Endothelial cell of umbilical vein (primary cell): ENCODE results near the gene MDP1. TPM values are rescaled to one million over a fixed set of nuclear protein-coding genes. Genes with fewer than 3 reads are reported as not detected.

ENCODE experiments used
- BruUV-seq: library from RNA; stranded (reverse); fragments of 400-500 nt; replicated peaks from 2 replicates; lab custom pipeline; 2021; lab: Mats Ljungman, UMichigan
- CTCF ChIA-PET: fragments of 300-600, 350-600 bp; sonication (Branson Sonifier 250); formaldehyde crosslinking; loops from one replicate; lab custom pipeline; 2021; ENCODE audit warnings: antibody characterized with exemption, inconsistent platforms; lab: Charles Lee
- POLR2A ChIA-PET: fragments of 300-600, 350-600 bp; sonication (Branson Sonifier 250); formaldehyde crosslinking; loops from one replicate; lab custom pipeline; 2021; ENCODE audit warnings: antibody characterized with exemption, inconsistent platforms; lab: Charles Lee
- DNase-seq: peaks from one replicate; pipeline ENCODE4 v3.0.0-alpha.2; 2011; ENCODE audit warnings: low read depth, low spot score
- FAIRE-seq: peaks from 2 replicates; lab custom pipeline; 2011; peaks lifted over from hg19 to GRCh38; lab: Jason Lieb, UNC
- H2AFZ ChIP-seq: 2 replicates; pipeline ENCODE4 v1.6.0; 2012; ENCODE audit warnings: low read depth, low read length, control low read depth, inconsistent platforms
- H3K27ac ChIP-seq: 2 replicates; pipeline ENCODE4 v1.5.1; 2011; ENCODE audit warnings: low read depth, mild to moderate bottlenecking, control low read depth, low read length, moderate library complexity; ENCODE audit not compliant: insufficient read depth
- H3K27me3 ChIP-seq, 2 experiments: 2 replicates each; pipeline versions ENCODE4 v1.6.0 to v1.6.1; 2011; ENCODE audit warnings: low read length in 2 of 2, mixed read lengths in 1 of 2; ENCODE audit not compliant: control insufficient read depth in 2 of 2, insufficient read depth in 2 of 2
- H3K36me3 ChIP-seq, 2 experiments: 2 replicates in 1 of 2; 3 replicates in 1 of 2; pipeline ENCODE4 v1.5.1; 2011; ENCODE audit warnings: low read length in 2 of 2, mild to moderate bottlenecking in 1 of 2, moderate library complexity in 1 of 2; ENCODE audit not compliant: control insufficient read depth in 2 of 2, insufficient read depth in 2 of 2; ENCODE audit errors: extremely low read depth in 1 of 2
- H3K4me1 ChIP-seq: 3 replicates; pipeline ENCODE4 v1.5.1; 2011; ENCODE audit warnings: mild to moderate bottlenecking, low read length; ENCODE audit not compliant: control insufficient read depth, insufficient read depth; ENCODE audit errors: extremely low read depth
- H3K4me2 ChIP-seq: 2 replicates; pipeline ENCODE4 v1.6.1; 2011; ENCODE audit warnings: low read length, control low read depth, mixed read lengths; ENCODE audit not compliant: insufficient read depth
- H3K4me3 ChIP-seq, 3 experiments: fragments of 200-600 bp in 1 of 3; sonication (generic), shearing (Covaris generic) in 1 of 3; replicated peaks in 1 of 3; 2 replicates each; pipeline ENCODE4 v1.5.1; 2011 to 2016; ENCODE audit warnings: control low read depth in 3 of 3, low read length in 3 of 3, mild to moderate bottlenecking in 2 of 3, inconsistent platforms in 1 of 3, low read depth in 1 of 3, moderate library complexity in 1 of 3; ENCODE audit not compliant: insufficient read depth in 1 of 3
- H3K79me2 ChIP-seq: 2 replicates; pipeline ENCODE4 v1.6.0; 2012; ENCODE audit warnings: low read length, inconsistent platforms; ENCODE audit not compliant: control insufficient read depth, insufficient read depth
- H3K9ac ChIP-seq: replicated peaks from 2 replicates; pipeline ENCODE3; 2011; ENCODE audit warnings: low read length, control low read depth; ENCODE audit not compliant: insufficient read depth; ENCODE audit errors: extremely low read depth
- H3K9me1 ChIP-seq: replicated peaks from 3 replicates; pipeline ENCODE4 v1.6.0; 2011; ENCODE audit warnings: mild to moderate bottlenecking, low read length; ENCODE audit not compliant: control insufficient read depth, insufficient read depth; ENCODE audit errors: extremely low read depth
- H3K9me3 ChIP-seq: replicated peaks from 2 replicates; pipeline ENCODE4 v1.5.1; 2012; ENCODE audit warnings: low read length, inconsistent platforms; ENCODE audit not compliant: control insufficient read depth, insufficient read depth
- H4K20me1 ChIP-seq: replicated peaks from 2 replicates; pipeline ENCODE3; 2011; ENCODE audit warnings: mild to moderate bottlenecking, low read length; ENCODE audit not compliant: control insufficient read depth, insufficient read depth; ENCODE audit errors: extremely low read depth
- EZH2 ChIP-seq: IDR thresholded peaks from 2 replicates; pipeline ENCODE4 v1.6.1; 2012; ENCODE audit warnings: borderline replicate concordance, low read depth, mild to moderate bottlenecking, moderate library complexity, low read length, inconsistent platforms; ENCODE audit not compliant: severe bottlenecking
- FOS ChIP-seq: IDR thresholded peaks from 2 replicates; pipeline ENCODE4 v1.6.1; 2011; ENCODE audit warnings: mild to moderate bottlenecking, low read length, moderate library complexity, borderline replicate concordance; ENCODE audit not compliant: insufficient read depth
- GATA2 ChIP-seq: IDR thresholded peaks from 2 replicates; pipeline ENCODE4 v1.7.0; 2011; ENCODE audit warnings: low read depth, mild to moderate bottlenecking, moderate library complexity, mixed read lengths, low read length; ENCODE audit not compliant: insufficient read length, insufficient read depth
- JUN ChIP-seq: IDR thresholded peaks from 2 replicates; pipeline ENCODE4 v1.6.1; 2011; ENCODE audit warnings: borderline replicate concordance, low read depth; ENCODE audit not compliant: insufficient read length, insufficient read depth
- MAX ChIP-seq: IDR thresholded peaks from 2 replicates; pipeline ENCODE4 v1.6.1; 2011; ENCODE audit not compliant: insufficient read depth, insufficient read length
- MYC ChIP-seq: IDR thresholded peaks from one replicate; pipeline ENCODE4 v1.6.1; 2011; ENCODE audit warnings: mild to moderate bottlenecking, low read depth, low read length
- POLR2A ChIP-seq: IDR thresholded peaks from 2 replicates; pipeline ENCODE4 v1.6.1; 2012; ENCODE audit warnings: low read depth, mild to moderate bottlenecking, control low read depth, low read length
- POLR2AphosphoS5 ChIP-seq: IDR thresholded peaks from 2 replicates; pipeline ENCODE4 v1.6.1; 2012; ENCODE audit warnings: low read depth, mild to moderate bottlenecking, control low read depth, low read length, moderate library complexity; ENCODE audit not compliant: insufficient read depth
- dilution Hi-C: fragments of 300-500 bp; cut with MboI; formaldehyde crosslinking; loops from one replicate; pipeline ENCODE4 v1.15.0; 2019; ENCODE audit warnings: low sequenced_read_pairs; ENCODE audit not compliant: extremely low pct_ligation_motif_present
- intact Hi-C: fragments of 100-400 bp; cut with micrococcal nuclease; formaldehyde crosslinking; loops from one replicate; pipeline ENCODE4 v1.10.0; 2022
- polyA plus RNA-seq, 4 experiments: library from polyadenylated mRNA; depleted of rRNA in 3 of 4; stranded (reverse) in 3 of 4; unstranded in 1 of 4; fragments of >200 nt; gene quantifications; 2 replicates each; pipeline versions ENCODE4 v1.2.1 to v1.2.3, GENCODE V29; 2011 to 2012; ENCODE audit warnings: missing spikeins in 1 of 4
- total RNA-seq: library from RNA; stranded (reverse); gene quantifications from 2 replicates; pipeline ENCODE4 v1.2.3, GENCODE V29; 2021
- TF ChIP-seq, protein P1 (sequence below), 2 donors: IDR thresholded peaks; 1 replicate in 1 of 2; 2 replicates in 1 of 2; pipeline ENCODE4 v1.5.1; 2011; ENCODE audit warnings: low read length in 2 of 2, mild to moderate bottlenecking in 2 of 2, moderate library complexity in 2 of 2, control low read depth in 1 of 2, inconsistent platforms in 1 of 2, low read depth in 1 of 2; ENCODE audit not compliant: insufficient read depth in 1 of 2; ENCODE audit errors: extremely low read depth in 1 of 2

MDP1 gene
- total and polyA plus RNA-seq, 2 donors (not counting 3 experiments of a cell fraction or from before 2014, with no cell fraction given), result 8.1 to 22.7 TPM

DNA sequence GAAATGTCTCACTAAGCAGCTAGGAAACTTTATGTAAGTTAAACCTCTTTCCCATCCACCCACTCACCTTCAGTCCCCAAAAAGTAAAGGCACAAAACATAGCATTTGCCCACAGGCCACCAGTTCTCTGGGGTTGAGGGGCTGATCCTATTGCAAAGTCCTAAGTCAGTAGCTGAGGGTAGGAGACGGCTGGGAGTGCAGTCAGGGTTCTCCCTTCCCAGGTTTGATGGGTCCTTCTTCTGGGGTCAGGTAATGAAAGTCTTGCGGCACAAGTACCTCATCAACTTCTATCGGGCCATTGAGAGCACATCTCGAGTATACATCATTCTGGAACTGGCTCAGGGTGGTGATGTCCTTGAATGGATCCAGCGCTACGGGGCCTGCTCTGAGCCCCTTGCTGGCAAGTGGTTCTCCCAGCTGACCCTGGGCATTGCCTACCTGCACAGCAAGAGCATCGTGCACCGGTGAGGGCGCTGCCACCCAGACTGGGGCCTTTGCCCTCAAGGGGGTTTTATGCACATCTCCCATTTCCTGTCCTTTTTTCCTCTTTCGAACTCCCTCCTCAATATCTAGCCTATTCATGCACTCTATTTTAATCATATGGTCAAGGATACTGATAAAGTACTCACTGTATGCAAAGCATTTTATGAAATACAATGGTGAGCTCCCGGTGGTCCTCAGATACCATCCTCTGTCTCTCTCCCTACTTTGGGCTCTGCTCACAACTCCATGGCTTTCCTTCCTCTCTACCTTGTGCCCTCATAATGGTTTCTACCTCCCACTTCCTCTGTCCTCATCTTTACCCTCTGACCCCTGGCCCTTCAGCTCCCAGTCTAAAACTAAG lies 9.4 kb downstream of the MDP1 start:
- no peaks in the 10 kb centered on the region for H3K79me2 ChIP-seq
- no TSS peak for BruUV-seq
- dilution Hi-C loops, result no loop called here
- H3K27me3 ChIP-seq, result no peaks in the 10 kb centered on the region
- ChIA-PET CTCF (interaction anchor here (0.9 to 1.0 kb wide), 2 partner anchors 10 to 90 kb away, joined by 3 read pairs; partner anchors contain the start of gene MDP1), POLR2A (interaction anchor here (0.5 kb wide), 1 partner anchor 10 kb away, joined by 3 read pairs; no protein-coding TSS in a partner anchor)
- H3K36me3 ChIP-seq, result peaks cover 6 to 33% of the 10 kb centered on the region in 2 experiments
- H3K4me2 ChIP-seq, result no peak overlapping the region
- FAIRE-seq, result no peak
- TF ChIP-seq MAX, result no peak
- TF ChIP-seq, protein P1, sequence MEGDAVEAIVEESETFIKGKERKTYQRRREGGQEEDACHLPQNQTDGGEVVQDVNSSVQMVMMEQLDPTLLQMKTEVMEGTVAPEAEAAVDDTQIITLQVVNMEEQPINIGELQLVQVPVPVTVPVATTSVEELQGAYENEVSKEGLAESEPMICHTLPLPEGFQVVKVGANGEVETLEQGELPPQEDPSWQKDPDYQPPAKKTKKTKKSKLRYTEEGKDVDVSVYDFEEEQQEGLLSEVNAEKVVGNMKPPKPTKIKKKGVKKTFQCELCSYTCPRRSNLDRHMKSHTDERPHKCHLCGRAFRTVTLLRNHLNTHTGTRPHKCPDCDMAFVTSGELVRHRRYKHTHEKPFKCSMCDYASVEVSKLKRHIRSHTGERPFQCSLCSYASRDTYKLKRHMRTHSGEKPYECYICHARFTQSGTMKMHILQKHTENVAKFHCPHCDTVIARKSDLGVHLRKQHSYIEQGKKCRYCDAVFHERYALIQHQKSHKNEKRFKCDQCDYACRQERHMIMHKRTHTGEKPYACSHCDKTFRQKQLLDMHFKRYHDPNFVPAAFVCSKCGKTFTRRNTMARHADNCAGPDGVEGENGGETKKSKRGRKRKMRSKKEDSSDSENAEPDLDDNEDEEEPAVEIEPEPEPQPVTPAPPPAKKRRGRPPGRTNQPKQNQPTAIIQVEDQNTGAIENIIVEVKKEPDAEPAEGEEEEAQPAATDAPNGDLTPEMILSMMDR (IDR thresholded peaks at IDR 0.05; ENCODE audit: extremely low read depth in 1 of 2, insufficient read depth in 1 of 2, low read depth in 1 of 2, low read length in 2 of 2), result no peak
- no peak for TF ChIP-seq POLR2A
- TF ChIP-seq FOS, result no peak
- TF ChIP-seq POLR2AphosphoS5, result no peak
- TF ChIP-seq GATA2, result no peak
- no peak for TF ChIP-seq EZH2
- no peak for TF ChIP-seq JUN
- no peak for TF ChIP-seq MYC
- H3K9me1 ChIP-seq, result no peaks in the 10 kb centered on the region
- no peak for DNase-seq
- no peaks in the 10 kb centered on the region for H4K20me1 ChIP-seq
- H3K4me1 ChIP-seq, result no peaks in the 10 kb centered on the region
- no peaks in the 10 kb centered on the region for H3K9me3 ChIP-seq
- H2AFZ ChIP-seq, result no peak overlapping the region
- H3K27ac ChIP-seq, result no peak overlapping the region
- H3K9ac ChIP-seq, result no peak overlapping the region
- intact Hi-C loops, result no loop called here
- H3K4me3 ChIP-seq, result no peak overlapping the region
